Measurements from ENCODE around the gene R3HCC1L. TPM values are rescaled to one million over a fixed set of nuclear protein-coding genes. Genes with fewer than 3 reads are reported as not detected.
A peak's percentile ranks its signal among the peaks of the same experiment; 100 is the strongest.
"Not testable (repeated sequence)": the region's sequence is repeated elsewhere in the genome, so short reads cannot be mapped to it uniquely, and the experiment has no call there.

R3HCC1L gene
- polyA plus RNA-seq, 1 donor from 2014 or later, result 15.1 TPM

DNA sequence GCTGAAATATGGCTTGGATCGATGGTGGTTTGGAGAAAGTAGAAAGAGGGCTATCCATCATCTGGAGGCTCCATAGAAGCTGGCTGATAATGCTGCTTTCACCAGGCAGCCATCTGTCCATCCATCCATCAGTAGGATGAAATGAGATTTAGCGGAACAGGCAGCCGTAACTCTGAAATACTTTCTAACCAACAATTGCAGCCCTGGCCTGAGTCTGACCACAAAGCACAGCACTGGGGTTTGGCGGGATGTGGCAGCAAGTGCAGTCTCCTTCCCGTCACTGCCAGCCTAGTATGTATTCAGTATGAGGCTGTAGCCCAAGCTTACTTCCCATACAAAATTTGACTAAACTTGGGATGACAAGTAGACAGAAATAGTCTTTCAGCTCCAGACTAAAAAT, 38.0 kb downstream of the R3HCC1L start:
- H3K27me3 Mint-ChIP-seq, result no peaks in the 10 kb centered on the region
- H3K4me1 Mint-ChIP-seq, result peaks cover 17 to 41% (median 32%) of the 10 kb centered on the region in 3 donors
- no peaks in the 10 kb centered on the region for H3K9me3 Mint-ChIP-seq
- H3K36me3 Mint-ChIP-seq, result peaks cover 10% of the 10 kb centered on the region
- H3K4me3 Mint-ChIP-seq, result no peak overlapping the region
- H3K27ac Mint-ChIP-seq, result no peak overlapping the region

DNA sequence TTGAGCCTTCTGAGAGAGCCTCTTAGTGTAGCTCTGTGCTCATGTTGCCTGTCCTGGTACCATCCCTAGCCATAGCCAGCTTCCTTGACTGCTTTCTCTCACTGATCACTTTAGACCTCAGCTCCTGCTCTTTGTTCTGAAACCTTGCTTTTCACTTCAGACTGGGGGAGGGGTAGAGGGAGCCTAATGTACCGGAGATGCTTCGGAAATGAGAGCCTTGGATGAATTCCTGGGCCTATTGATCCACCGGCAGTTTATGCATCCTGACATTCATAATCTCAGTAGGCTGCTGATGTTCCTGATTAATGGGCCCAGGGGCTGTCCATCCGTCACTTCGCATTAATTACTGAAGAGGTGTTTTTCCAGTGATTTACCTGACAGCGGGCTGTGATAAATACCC, 38.8 kb downstream of the R3HCC1L start:
- no peak overlapping the region for H3K27ac Mint-ChIP-seq

DNA sequence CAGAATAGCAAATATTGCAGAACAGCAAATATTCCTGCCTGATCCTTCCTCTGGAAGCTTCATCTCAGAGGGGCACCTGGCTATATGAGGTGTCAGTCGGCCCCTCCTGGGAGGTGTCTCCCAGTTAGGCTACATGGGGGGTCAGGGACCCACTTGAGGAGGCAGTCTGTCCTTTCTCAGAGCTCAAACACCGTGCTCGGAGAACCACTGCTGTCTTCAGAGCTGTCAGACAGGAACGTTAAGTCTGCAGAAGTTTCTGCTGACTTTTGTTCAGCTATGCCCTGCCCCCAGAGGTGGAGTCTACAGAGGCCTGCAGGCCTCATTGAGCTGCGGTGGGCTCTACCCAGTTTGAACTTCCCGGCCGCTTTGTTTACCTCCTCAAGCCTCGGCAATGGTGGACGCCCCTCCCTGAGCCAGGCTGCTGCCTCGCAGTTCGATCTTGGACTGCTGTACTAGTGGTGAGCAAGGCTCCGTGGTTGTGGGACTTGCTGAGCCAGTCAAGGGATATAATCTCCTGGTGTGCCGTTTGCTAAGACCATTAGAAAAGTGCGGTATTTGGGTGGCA, 48.0 kb downstream of the R3HCC1L start:
- not testable (repeated sequence) for H3K9me3 Mint-ChIP-seq, H3K4me3 Mint-ChIP-seq, H3K27me3 Mint-ChIP-seq, H3K27ac Mint-ChIP-seq
- H3K36me3 Mint-ChIP-seq, result peaks cover 27% of the 10 kb centered on the region
- peaks cover 14 to 18% (median 15%) of the 10 kb centered on the region in 3 donors for H3K4me1 Mint-ChIP-seq

More for the DNA sequence above, 38.8 kb downstream of the R3HCC1L start:
- Mint-ChIP-seq H3K4me1 (peaks cover 14 to 34% (median 25%) of the 10 kb centered on the region in 3 donors), H3K27me3 (no peaks in the 10 kb centered on the region), H3K36me3 (peaks cover 16% of the 10 kb centered on the region), H3K9me3 (no peaks in the 10 kb centered on the region), H3K4me3 (no peak overlapping the region)

DNA sequence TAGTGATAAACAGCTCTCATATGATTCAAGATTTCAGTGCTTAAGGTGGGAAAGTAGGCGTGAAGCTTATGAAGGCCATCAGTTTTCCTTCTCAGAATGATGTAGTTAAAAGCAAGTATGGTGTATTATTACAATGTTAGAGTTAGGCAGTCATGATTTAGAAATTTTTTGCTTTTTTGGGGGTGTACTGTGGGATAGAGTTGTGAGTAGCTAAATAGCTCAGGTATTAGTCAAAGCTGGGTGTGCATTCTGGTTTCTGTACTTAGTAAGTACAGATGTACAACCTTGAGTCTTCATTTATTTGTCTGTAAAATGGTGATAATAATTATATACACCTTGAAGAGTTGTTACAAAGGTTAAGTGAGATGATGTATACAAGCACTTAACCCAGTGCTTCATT, 52.2 kb downstream of the R3HCC1L start:
- H3K4me1 Mint-ChIP-seq, result peaks cover 0 to 4% (median 2%) of the 10 kb centered on the region in 3 donors
- H3K4me3 Mint-ChIP-seq, result no peak overlapping the region
- peak overlapping the region in 1 of 3 donors; percentile 71 for H3K27ac Mint-ChIP-seq
- H3K27me3 Mint-ChIP-seq, result no peaks in the 10 kb centered on the region
- H3K9me3 Mint-ChIP-seq, result peaks cover 0 to 2% (median 1%) of the 10 kb centered on the region in 3 donors
- H3K36me3 Mint-ChIP-seq, result peaks cover 12% of the 10 kb centered on the region

DNA sequence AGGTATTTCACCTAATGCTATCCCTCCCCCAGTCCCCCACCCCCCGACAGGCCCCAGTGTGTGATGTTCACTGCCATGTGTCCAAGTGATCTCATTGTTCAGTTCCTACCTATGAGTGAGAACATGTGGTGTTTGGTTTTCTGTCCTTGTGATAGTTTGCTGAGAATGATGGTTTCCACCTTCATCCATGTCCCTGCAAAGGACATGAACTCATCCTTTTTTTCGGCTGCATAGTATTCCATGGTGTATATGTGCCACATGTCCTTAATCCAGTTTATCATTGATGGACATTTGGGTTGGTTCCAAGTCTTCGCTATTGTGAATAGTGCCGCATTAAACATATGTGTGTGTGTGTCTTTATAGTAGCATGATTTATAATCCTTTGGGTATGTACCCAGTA, 56.3 kb downstream of the R3HCC1L start:
- H3K27me3 Mint-ChIP-seq, H3K4me1 Mint-ChIP-seq, H3K4me3 Mint-ChIP-seq, H3K9me3 Mint-ChIP-seq, H3K27ac Mint-ChIP-seq: not testable (repeated sequence)
- peaks cover 14% of the 10 kb centered on the region for H3K36me3 Mint-ChIP-seq

DNA sequence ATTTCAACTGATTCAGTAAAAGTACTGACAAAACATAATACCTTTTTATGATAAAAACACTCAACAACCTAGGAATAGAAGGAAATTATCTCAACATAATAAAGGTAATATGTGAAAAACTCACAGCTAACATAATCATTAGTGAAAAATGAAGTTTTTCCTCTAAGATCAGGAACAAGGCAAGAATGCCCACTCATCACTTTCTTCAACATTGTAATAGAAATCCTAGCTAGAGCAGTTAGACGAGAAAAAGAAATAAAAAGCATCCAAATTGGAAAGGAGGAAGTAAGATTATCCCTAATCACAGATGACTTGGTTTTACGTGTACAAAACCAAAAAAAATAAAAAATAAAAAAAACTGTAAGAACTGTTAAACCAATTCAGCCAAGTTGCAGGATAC, 58.6 kb downstream of the R3HCC1L start:
- no peak overlapping the region for H3K4me3 Mint-ChIP-seq
- H3K27ac Mint-ChIP-seq, result no peak overlapping the region
- peaks cover 1 to 8% (median 2%) of the 10 kb centered on the region in 3 donors for H3K9me3 Mint-ChIP-seq
- peaks cover 16% of the 10 kb centered on the region for H3K36me3 Mint-ChIP-seq
- H3K27me3 Mint-ChIP-seq, result no peaks in the 10 kb centered on the region
- peaks cover 18 to 23% (median 21%) of the 10 kb centered on the region in 3 donors for H3K4me1 Mint-ChIP-seq

DNA sequence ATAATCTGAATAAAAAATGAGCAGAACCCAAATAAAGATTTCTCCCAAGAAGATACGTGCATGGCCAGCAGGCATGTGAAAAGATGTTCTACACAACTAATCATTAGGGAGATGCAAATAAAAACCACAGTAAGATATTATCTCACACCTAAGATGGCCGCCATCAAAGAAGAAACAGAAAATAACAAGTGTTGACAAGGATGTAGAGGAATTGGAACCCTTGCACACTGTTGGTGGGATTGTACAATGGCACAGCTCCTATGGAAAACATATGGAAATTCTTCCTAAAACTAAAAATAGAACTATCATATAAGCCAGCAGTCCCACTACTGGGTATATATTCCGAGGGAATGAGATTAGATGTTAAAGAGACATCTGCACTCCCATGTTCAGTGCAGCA, 60.2 kb downstream of the R3HCC1L start:
- H3K36me3 Mint-ChIP-seq, result peaks cover 18% of the 10 kb centered on the region

DNA sequence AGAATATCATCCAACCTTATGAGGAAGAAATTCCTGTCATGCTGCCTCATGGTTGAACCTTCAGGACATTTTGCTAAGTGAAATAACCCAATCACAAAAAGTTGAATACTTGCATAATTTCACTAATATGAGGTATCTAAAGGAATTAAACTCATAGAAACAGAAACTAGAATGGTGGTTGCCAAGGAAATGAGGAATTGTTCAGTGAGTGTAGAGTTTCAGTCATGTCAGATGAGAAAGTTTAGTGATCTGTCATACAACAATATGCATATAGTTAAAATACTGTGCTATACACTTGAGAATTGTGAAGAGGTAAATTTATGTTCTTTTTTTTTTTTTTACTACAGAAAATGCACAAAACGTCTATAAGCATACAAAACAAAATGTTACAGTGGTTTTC, 60.7 kb downstream of the R3HCC1L start:
- H3K9me3 Mint-ChIP-seq, result peaks cover 0 to 8% (median 2%) of the 10 kb centered on the region in 3 donors
- peaks cover 18 to 26% (median 22%) of the 10 kb centered on the region in 3 donors for H3K4me1 Mint-ChIP-seq
- no peaks in the 10 kb centered on the region for H3K27me3 Mint-ChIP-seq
- H3K27ac Mint-ChIP-seq, result no peak overlapping the region
- peaks cover 18% of the 10 kb centered on the region for H3K36me3 Mint-ChIP-seq
- no peak overlapping the region for H3K4me3 Mint-ChIP-seq

More for the DNA sequence above, 60.2 kb downstream of the R3HCC1L start:
- Mint-ChIP-seq H3K27me3 (no peaks in the 10 kb centered on the region), H3K4me3 (peak overlapping the region in 1 of 4 donors; percentile 64), H3K9me3 (peaks cover 1 to 8% (median 2%) of the 10 kb centered on the region in 3 donors), H3K4me1 (peaks cover 18 to 24% (median 22%) of the 10 kb centered on the region in 3 donors), H3K27ac (no peak overlapping the region)

DNA sequence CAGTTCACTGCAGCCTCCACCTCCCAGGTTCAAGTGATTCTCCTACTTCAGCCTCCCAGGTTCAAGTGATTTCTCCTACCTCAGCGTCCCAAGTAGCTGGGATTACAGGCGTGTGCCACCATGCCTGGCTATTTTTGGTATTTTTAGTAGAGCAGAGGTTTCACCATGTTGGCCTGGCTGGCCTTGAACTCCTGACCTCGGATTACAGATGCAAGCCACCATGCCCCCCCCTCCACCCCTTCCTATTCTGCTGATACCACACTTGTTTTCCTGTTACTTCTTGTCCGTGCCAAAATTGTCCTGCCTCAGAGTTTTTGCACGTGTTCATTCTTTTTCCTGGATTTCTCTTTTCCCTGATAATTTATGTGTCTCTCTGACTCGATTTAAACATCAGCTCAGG, 62.5 kb downstream of the R3HCC1L start:
- Mint-ChIP-seq H3K27me3 (no peaks in the 10 kb centered on the region), H3K36me3 (peaks cover 14% of the 10 kb centered on the region), H3K4me3 (no peak overlapping the region), H3K4me1 (peaks cover 21 to 28% (median 27%) of the 10 kb centered on the region in 3 donors), H3K27ac (no peak overlapping the region), H3K9me3 (peaks cover 0 to 8% (median 0%) of the 10 kb centered on the region in 3 donors)

DNA sequence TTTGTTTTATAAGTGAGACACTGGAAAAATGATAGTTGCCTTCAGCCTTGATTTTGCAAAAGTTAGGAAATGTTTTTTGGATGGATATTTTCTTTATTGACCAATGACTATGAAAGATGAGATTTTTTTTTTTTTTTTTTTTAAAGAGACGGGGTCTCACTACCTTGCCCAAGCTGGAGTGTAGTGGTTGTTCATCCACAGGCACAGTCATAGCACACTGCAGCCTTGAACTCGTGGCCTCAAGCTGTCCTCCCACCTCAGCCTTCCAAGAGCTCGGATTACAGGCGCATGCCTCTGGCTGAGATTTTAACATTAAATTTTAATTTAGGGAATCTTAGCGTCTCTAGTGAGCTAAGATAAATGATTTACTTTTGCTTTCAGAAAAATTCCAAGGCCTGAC, 67.3 kb downstream of the R3HCC1L start:
- no peaks in the 10 kb centered on the region for H3K27me3 Mint-ChIP-seq
- peaks cover 5% of the 10 kb centered on the region for H3K36me3 Mint-ChIP-seq
- peaks cover 12 to 18% (median 14%) of the 10 kb centered on the region in 3 donors for H3K4me1 Mint-ChIP-seq
- no peak overlapping the region for H3K27ac Mint-ChIP-seq
- no peak overlapping the region for H3K4me3 Mint-ChIP-seq
- H3K9me3 Mint-ChIP-seq, result no peaks in the 10 kb centered on the region

DNA sequence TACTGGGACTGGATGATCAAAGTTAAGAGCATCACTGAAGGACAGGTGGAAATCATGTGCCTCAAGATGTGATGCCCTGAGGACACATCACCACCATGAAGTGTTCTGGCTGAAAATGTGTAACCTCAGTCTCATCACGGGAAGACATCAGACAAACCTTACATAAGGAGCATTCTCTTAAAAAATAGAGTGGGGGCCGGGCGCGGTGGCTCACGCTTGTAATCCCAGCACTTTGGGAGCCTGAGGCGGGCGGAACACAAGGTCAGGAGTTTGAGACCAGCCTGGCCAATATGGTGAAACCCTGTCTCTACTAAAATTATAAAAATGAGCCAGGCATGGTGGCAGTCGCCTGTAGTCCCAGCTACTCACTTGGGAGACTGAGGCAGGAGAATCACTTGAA, 67.9 kb downstream of the R3HCC1L start:
- peaks cover 3% of the 10 kb centered on the region for H3K36me3 Mint-ChIP-seq
- H3K4me1 Mint-ChIP-seq, result peaks cover 10 to 18% (median 10%) of the 10 kb centered on the region in 3 donors
- H3K27ac Mint-ChIP-seq, result no peak overlapping the region
- H3K27me3 Mint-ChIP-seq, result no peaks in the 10 kb centered on the region
- H3K9me3 Mint-ChIP-seq, result no peaks in the 10 kb centered on the region
- no peak overlapping the region for H3K4me3 Mint-ChIP-seq

DNA sequence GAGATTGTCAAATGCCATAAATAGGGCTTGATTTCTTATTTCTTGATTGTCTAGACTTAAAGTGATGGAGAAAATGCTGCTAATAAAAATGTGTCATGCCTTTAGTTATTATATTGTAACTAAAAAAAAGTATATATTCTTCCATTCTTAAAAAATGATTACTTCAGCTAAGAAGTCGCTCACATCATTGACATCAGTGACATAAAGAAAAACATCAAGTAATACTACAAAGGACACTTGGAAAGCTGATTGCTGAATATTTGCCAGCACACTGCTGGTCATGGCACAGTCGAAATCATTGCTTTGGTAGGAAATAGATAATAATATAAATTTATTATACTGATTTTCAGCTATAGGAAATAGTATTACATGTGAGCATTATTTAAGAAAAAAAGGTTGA, 70.9 kb downstream of the R3HCC1L start:
- Mint-ChIP-seq H3K27ac (no peak overlapping the region), H3K9me3 (no peaks in the 10 kb centered on the region), H3K36me3 (peaks cover 7% of the 10 kb centered on the region), H3K4me1 (peaks cover 6 to 17% (median 6%) of the 10 kb centered on the region in 3 donors), H3K4me3 (no peak overlapping the region), H3K27me3 (no peaks in the 10 kb centered on the region)

DNA sequence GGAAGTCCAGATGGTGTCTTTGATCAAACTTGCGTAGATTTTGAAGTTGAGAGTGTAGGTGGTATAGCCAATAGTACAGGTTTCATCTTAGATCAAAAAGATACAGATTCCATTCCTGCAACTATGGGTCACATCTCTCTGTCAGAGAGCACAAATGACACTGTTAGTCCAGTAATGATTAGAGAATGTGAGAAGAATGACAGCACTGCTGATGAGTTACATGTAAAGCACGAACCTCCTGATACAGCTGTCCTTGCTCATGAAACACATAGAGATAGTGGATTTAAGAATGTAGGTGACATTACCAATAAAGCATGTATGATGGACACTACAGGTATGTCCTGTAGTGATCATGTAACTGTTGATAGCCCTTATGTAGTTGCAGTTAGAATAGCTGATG, 74.5 kb downstream of the R3HCC1L start:
- H3K27me3 Mint-ChIP-seq, result no peaks in the 10 kb centered on the region
- peaks cover 7 to 24% (median 16%) of the 10 kb centered on the region in 3 donors for H3K4me1 Mint-ChIP-seq
- no peak overlapping the region for H3K27ac Mint-ChIP-seq
- H3K36me3 Mint-ChIP-seq, result peaks cover 7% of the 10 kb centered on the region
- H3K4me3 Mint-ChIP-seq, result no peak overlapping the region
- peaks cover 0 to 3% (median 0%) of the 10 kb centered on the region in 3 donors for H3K9me3 Mint-ChIP-seq

DNA sequence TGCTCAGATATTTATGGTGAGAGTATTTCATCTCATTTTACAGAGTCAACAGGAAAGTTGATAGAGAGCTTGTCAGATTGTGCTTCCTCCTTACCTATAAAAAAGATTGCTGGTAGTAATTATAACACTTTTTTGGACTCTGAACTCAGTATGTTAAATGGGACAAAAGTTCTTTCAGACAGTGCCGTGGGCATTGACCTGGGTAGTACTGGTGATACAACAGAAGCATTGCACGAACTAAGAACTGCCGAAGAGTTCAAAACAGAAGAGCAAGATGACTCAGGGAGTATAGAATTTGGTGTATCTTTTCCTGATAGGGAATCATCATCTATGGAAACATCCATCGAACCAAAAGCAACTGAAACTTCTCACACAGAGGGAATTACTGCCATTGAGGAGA, 75.0 kb downstream of the R3HCC1L start:
- Mint-ChIP-seq H3K4me3 (no peak overlapping the region), H3K9me3 (peaks cover 0 to 3% (median 0%) of the 10 kb centered on the region in 3 donors), H3K4me1 (peaks cover 7 to 30% (median 16%) of the 10 kb centered on the region in 3 donors), H3K27ac (no peak overlapping the region), H3K27me3 (no peaks in the 10 kb centered on the region), H3K36me3 (peaks cover 7% of the 10 kb centered on the region)

DNA sequence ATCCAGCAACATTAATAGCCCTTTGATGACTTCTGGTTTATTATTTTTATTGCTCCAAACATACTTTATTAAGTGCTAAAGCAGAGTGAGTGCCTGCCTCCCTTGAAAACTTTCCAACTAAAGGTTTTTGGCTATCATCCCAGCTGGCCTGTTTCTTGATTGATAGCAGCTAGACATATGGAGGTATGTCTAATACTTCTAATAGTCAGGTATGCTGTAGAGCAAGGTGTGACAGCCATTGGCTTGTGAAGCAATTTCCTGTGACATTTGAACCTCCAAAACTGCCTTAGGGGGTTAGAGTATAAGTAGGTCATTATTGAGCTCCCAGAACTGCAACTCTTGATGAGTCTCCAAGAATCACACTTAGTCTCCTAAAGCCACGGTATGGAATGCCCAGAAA, 77.7 kb downstream of the R3HCC1L start:
- Mint-ChIP-seq H3K4me3 (no peak overlapping the region), H3K27me3 (no peaks in the 10 kb centered on the region), H3K9me3 (peaks cover 0 to 3% (median 0%) of the 10 kb centered on the region in 3 donors), H3K4me1 (peaks cover 12 to 39% (median 18%) of the 10 kb centered on the region in 3 donors), H3K36me3 (peaks cover 14% of the 10 kb centered on the region), H3K27ac (no peak overlapping the region)

DNA sequence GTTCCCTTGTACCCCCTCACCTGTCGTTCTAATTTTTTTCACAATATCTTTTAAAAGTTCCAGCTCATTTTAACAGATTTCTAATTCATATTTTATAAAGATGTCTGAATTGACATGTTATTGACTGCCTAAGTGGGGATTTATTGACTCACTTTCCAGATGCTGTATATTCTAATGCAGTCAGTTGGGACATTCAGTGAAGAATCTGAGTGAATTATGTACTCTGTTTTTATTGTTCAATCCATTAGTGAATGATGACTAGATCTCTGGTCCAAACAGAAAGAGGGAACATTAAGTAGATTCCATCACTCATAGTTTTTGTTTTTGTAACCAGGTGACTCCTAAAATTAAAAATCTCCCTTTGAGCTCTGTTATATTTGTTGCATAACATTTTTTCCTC, 79.3 kb downstream of the R3HCC1L start:
- Mint-ChIP-seq H3K4me3 (no peak overlapping the region), H3K4me1 (peaks cover 21 to 48% (median 27%) of the 10 kb centered on the region in 3 donors), H3K9me3 (peaks cover 0 to 3% (median 2%) of the 10 kb centered on the region in 3 donors), H3K27ac (no peak overlapping the region), H3K36me3 (peaks cover 11% of the 10 kb centered on the region), H3K27me3 (no peaks in the 10 kb centered on the region)
